IPS-15b (cell line): ENCODE results near the gene RS1.

ENCODE experiments used
- H3K27me3 ChIP-seq: one replicate; pipeline ENCODE4 v1.6.1; 2013; ENCODE audit warnings: low read length; ENCODE audit not compliant: control insufficient read depth, insufficient read depth
- H3K36me3 ChIP-seq: one replicate; pipeline ENCODE4 v1.6.1; 2013; ENCODE audit warnings: low read length; ENCODE audit not compliant: control insufficient read depth, insufficient read depth
- H3K4me1 ChIP-seq: one replicate; pipeline ENCODE4 v1.6.1; 2013; ENCODE audit warnings: mild to moderate bottlenecking, low read length; ENCODE audit not compliant: control insufficient read depth, insufficient read depth
- H3K4me3 ChIP-seq: one replicate; pipeline ENCODE4 v1.5.1; 2013; ENCODE audit warnings: low read depth, low read length
- H3K9ac ChIP-seq: one replicate; pipeline ENCODE4 v1.6.1; 2013; ENCODE audit warnings: low read depth, mild to moderate bottlenecking, low read length
- H3K9me3 ChIP-seq: one replicate; pipeline ENCODE4 v1.6.1; 2013; ENCODE audit warnings: mild to moderate bottlenecking, low read length; ENCODE audit not compliant: control insufficient read depth, insufficient read depth

Gene RS1

GRCh38 chrX:18624599-18624998 is 47.3 kb downstream of the RS1 start:
- no peaks in the 10 kb centered on the region for H3K27me3 ChIP-seq
- H3K9me3 ChIP-seq, result no peaks in the 10 kb centered on the region
- no peaks in the 10 kb centered on the region for H3K4me1 ChIP-seq
- H3K4me3 ChIP-seq, result no peak overlapping the region
- H3K36me3 ChIP-seq, result peaks cover 2% of the 10 kb centered on the region
- H3K9ac ChIP-seq, result no peak overlapping the region

DNA sequence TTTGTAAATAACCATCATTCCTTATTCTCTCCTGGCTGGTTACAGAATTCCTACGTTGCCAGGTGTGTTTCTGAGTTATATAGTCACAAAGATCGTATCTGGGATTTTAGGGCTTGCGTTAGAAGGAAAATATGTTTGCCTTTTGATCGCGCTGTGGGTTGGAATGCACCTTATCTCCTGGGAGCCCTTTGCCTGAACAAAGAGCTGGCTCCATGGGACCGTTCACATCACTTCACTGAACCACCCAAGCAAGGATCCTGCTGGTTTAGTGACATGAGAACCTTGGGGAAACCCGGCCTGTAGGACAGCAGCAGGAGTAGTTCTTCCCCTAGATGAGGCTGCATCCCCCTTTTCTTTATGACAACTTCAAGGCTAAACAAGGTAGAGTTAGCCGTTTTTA is 51.6 kb downstream of the RS1 start:
- H3K9me3 ChIP-seq, result no peaks in the 10 kb centered on the region
- H3K4me1 ChIP-seq, result peaks cover 2% of the 10 kb centered on the region
- no peak overlapping the region for H3K4me3 ChIP-seq
- H3K9ac ChIP-seq, result no peak overlapping the region
- no peaks in the 10 kb centered on the region for H3K27me3 ChIP-seq
- H3K36me3 ChIP-seq, result no peaks in the 10 kb centered on the region

DNA sequence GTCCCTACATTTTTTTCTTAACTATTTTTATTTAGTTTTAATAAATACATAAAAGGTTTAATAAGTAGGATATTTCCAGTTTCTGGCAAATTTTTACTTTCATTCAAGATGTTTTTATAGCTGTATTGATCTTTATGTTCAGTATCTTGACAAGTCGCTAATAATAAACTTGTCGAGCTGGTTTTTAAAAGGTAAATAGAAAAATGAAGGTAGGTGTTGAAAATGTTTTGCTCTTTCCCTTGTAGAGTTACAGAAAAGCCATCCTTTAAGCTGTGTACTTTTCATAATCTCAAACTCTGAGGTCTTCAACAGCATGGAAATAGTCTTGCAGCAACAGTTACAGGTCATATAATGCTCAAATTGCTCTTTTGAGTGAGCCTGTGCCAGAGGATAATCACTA is 52.6 kb downstream of the RS1 start:
- H3K4me1 ChIP-seq, result peaks cover 2% of the 10 kb centered on the region
- no peak overlapping the region for H3K4me3 ChIP-seq
- H3K36me3 ChIP-seq, result no peaks in the 10 kb centered on the region
- H3K9ac ChIP-seq, result no peak overlapping the region
- no peaks in the 10 kb centered on the region for H3K9me3 ChIP-seq
- no peaks in the 10 kb centered on the region for H3K27me3 ChIP-seq

- no peaks in the 10 kb centered on the region for H3K36me3 ChIP-seq
- H3K4me1 ChIP-seq, result peaks cover 2% of the 10 kb centered on the region
- no peak overlapping the region for H3K9ac ChIP-seq
- no peak overlapping the region for H3K4me3 ChIP-seq
- no peaks in the 10 kb centered on the region for H3K9me3 ChIP-seq
- no peaks in the 10 kb centered on the region for H3K27me3 ChIP-seq
Measured at GRCh38 chrX:18617407-18617750, 54.5 kb downstream of the RS1 start.

- no peaks in the 10 kb centered on the region for H3K27me3 ChIP-seq
- no peaks in the 10 kb centered on the region for H3K9me3 ChIP-seq
- no peak overlapping the region for H3K4me3 ChIP-seq
- H3K4me1 ChIP-seq, result peaks cover 2% of the 10 kb centered on the region
- no peaks in the 10 kb centered on the region for H3K36me3 ChIP-seq
- no peak overlapping the region for H3K9ac ChIP-seq
Measured at GRCh38 chrX:18616688-18617406, 55.1 kb downstream of the RS1 start.

DNA sequence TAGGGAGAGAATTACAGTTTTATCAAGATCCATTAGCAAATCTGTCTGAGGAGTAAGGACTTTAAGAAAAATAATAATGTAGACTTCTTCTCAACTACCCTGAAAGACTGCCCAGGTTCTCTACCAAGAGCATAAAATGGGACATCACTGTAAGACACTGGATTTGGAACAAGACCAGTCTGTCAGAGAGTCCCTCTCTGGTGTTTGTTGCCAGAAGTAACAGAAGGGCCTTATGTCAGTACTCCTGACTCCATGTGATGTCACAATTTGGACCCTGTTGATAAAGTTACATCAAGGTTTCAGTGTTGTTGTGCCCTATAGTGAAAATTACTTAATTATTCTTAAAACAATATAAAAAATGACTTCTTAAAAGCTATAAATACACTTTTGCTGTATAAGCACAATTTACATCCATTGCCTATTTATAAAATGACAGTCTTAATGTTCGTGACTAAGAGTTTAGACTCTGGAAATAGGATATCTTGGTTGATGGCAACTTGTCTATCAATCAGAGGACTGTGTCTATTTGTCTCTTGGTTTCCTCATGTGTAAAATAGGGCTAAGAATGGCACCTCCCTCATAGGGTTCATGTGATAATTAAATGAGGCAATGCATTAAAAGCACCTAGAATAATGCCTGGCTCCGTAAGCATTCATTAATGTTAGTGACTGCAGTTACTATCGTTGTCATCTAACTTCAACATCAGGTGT is 57.8 kb downstream of the RS1 start:
- Histone ChIP-seq H3K4me3 (no peak overlapping the region), H3K9ac (no peak overlapping the region), H3K4me1 (peaks cover 2% of the 10 kb centered on the region), H3K36me3 (peaks cover 4% of the 10 kb centered on the region), H3K27me3 (no peaks in the 10 kb centered on the region), H3K9me3 (no peaks in the 10 kb centered on the region)

DNA sequence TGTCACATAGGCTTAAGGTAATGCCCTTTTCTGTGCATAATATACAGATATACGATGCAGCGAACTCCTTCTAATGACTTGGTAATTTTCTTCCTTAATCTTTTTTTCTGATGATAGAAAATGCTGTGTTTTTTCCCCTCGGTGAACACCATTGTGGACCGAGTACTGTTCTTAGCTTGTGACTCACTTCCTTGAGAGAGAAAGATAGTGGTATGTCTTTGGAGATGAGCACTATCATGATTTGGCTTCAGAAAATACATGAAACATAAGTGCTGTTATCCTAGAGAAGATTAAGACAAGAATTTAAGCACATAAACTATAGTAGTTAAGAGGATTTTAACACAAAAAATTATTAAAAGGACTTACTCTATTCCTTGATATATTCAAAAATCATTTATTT is 63.9 kb downstream of the RS1 start:
- H3K27me3 ChIP-seq, result no peaks in the 10 kb centered on the region
- no peak overlapping the region for H3K4me3 ChIP-seq
- no peak overlapping the region for H3K9ac ChIP-seq
- no peaks in the 10 kb centered on the region for H3K4me1 ChIP-seq
- peaks cover 12% of the 10 kb centered on the region for H3K36me3 ChIP-seq
- no peaks in the 10 kb centered on the region for H3K9me3 ChIP-seq

GRCh38 chrX:18598413-18598812 is 73.5 kb downstream of the RS1 start:
- Histone ChIP-seq H3K36me3 (no peaks in the 10 kb centered on the region), H3K9ac (no peak overlapping the region), H3K4me3 (no peak overlapping the region), H3K27me3 (no peaks in the 10 kb centered on the region), H3K4me1 (no peaks in the 10 kb centered on the region), H3K9me3 (no peaks in the 10 kb centered on the region)

- no peaks in the 10 kb centered on the region for H3K36me3 ChIP-seq
Measured at GRCh38 chrX:18596096-18596495, 75.8 kb downstream of the RS1 start.

DNA sequence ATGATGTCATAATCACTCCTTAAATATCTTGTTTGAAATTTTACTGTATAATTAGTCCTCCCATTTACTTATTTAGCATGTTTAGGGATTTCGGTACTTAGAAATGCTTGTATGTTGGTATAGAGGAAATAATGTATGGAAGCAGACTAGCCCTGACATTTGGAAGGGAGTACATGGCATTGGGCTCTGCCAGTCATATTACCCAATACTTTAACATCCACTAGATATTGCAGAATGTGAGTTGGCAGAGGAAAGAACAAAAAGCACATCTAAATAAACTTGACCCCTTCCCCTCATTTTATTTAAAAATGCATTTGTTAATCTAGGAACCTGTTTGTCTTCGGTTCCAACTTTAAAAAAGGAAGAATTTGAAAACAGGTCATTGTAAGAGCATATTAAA is 77.8 kb downstream of the RS1 start:
- no peaks in the 10 kb centered on the region for H3K9me3 ChIP-seq
- no peak overlapping the region for H3K4me3 ChIP-seq
- H3K36me3 ChIP-seq, result no peaks in the 10 kb centered on the region
- no peak overlapping the region for H3K9ac ChIP-seq
- no peaks in the 10 kb centered on the region for H3K4me1 ChIP-seq
- H3K27me3 ChIP-seq, result no peaks in the 10 kb centered on the region

More at GRCh38 chrX:18596096-18596495, 75.8 kb downstream of the RS1 start:
- Histone ChIP-seq H3K27me3 (no peaks in the 10 kb centered on the region), H3K4me1 (no peaks in the 10 kb centered on the region), H3K9ac (no peak overlapping the region), H3K9me3 (no peaks in the 10 kb centered on the region), H3K4me3 (no peak overlapping the region)

DNA sequence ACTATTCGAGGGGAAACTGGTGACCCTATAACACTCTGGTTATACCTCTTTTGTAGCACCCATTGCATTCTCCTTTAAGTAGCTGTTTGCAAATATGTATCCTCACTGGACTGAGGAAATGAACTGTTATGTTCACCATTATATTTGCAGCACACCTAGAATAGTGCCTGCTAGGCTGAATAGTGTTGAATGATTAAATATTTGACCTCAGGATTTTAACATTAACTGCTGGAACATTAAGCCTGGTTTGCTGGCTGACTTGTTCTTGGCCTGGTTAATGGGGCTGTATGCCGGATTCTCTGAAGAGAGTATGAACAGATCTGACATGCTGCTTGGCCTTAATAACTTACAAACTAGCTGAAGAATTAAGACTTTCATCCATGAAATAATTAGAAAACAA is 80.1 kb downstream of the RS1 start:
- no peak overlapping the region for H3K9ac ChIP-seq
- no peak overlapping the region for H3K4me3 ChIP-seq
- no peaks in the 10 kb centered on the region for H3K36me3 ChIP-seq
- H3K4me1 ChIP-seq, result no peaks in the 10 kb centered on the region
- no peaks in the 10 kb centered on the region for H3K9me3 ChIP-seq
- no peaks in the 10 kb centered on the region for H3K27me3 ChIP-seq
